ENCODE results near the gene CLTC. TPM values are rescaled to one million over a fixed set of nuclear protein-coding genes. Genes with fewer than 3 reads are reported as not detected.
"Not testable (repeated sequence)": the region's sequence is repeated elsewhere in the genome, so short reads cannot be mapped to it uniquely, and the experiment has no call there.

CLTC gene
- 126 TPM for total RNA-seq
- long read RNA-seq, full-length matches to known transcripts, result 13 of 89 reads
- long read RNA-seq, partial matches to known transcripts, result 32 of 89 reads
- long read RNA-seq, other reads (novel, unspliced or antisense), result 44 of 89 reads

GRCh38 chr17:59619298-59620063, at the start of gene CLTC:
Gene CLTC, plus strand, starts transcription at chr17:59619895. Its CDS starts 237 bp downstream, at chr17:59620132.
- intact Hi-C loops (cut with DNase I), result no loop called here
- peak; percentile 95 for DNase-seq
- ATAC-seq (ENCODE audit: poor library complexity), result peak; percentile 94

DNA sequence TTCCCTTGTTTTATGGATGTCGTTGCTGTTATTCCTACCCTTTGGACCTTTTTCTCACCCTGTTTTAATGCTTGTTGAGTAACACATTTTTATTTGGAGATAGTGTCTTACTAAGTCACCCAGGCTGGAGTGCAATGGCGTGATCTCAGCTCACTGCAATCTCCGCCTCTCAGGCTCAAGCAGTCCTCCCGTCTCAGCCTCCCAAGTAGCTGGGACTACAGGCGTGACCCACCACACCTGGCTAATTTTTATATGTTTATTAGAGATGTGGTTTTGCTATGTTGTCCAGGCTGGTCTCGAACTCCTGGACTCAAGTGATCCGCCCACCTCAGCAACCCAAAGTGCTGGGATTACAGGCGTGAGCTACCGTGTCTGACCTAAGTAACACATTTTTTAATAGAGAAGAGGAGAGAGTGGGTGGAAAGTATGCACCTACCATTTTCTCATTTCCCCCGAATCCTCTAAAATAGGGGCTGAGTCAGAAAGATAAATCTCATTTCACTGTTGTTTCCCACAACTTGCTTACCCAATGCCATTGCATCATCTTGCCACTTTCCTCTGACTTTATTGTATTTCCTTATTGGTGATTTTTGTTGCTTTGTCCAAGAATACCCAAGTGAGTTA, 47.3 kb upstream of the CLTC start:
- DNase-seq (no peak), ATAC-seq (ENCODE audit: poor library complexity) (no peak)
- intact Hi-C loops (cut with DNase I), result no loop called here

DNA sequence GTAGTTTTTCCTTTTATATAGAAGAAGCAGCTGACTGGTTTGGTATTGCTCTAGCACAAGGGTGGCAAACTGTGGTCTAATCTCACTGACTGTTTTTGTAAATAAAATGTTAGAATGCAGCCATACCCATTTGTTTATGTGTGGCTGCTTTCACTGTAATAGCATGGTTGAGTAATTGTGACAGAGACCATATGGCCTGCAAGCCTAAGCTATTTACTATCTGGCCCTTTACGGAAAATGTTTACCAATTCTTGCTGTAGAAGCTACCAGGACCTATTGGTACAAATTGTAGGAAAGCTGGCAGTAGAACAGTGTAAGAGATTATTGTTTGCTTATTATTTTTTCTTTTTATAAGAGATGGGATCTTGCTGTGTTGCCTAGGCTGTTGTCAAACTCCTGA, 35.5 kb upstream of the CLTC start:
- ATAC-seq (ENCODE audit: poor library complexity); DNase-seq; intact Hi-C loops (cut with DNase I): not testable (repeated sequence)

GRCh38 chr17:59600169-59600568, 19.5 kb upstream of the CLTC start:
- ATAC-seq (ENCODE audit: poor library complexity) (no peak), DNase-seq (no peak)
- intact Hi-C loops (cut with DNase I), result no loop called here

GRCh38 chr17:59601130-59601529, 18.6 kb upstream of the CLTC start:
- intact Hi-C loops (cut with DNase I), result no loop called here
- DNase-seq (no peak), ATAC-seq (ENCODE audit: poor library complexity) (no peak)

DNA sequence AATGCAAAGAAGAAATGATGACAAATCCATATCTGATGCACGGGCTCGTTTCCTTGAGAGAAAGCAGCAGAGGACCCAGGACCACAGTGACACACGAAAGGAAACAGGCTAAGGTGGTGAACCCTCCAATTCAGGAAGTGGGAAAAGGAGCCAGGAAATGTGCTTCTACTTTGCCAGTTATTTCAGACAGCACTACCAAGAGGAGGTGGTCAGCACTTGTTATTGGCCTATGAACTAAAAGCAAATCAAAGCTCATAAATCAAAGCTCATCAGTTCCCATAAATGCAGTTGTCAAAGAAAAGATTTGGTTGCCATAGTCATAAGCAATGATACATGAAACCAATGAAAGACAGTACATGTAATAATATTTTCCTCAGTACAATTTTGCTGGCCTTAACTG, 12.6 kb upstream of the CLTC start:
- intact Hi-C loops (cut with DNase I), result no loop called here

DNA sequence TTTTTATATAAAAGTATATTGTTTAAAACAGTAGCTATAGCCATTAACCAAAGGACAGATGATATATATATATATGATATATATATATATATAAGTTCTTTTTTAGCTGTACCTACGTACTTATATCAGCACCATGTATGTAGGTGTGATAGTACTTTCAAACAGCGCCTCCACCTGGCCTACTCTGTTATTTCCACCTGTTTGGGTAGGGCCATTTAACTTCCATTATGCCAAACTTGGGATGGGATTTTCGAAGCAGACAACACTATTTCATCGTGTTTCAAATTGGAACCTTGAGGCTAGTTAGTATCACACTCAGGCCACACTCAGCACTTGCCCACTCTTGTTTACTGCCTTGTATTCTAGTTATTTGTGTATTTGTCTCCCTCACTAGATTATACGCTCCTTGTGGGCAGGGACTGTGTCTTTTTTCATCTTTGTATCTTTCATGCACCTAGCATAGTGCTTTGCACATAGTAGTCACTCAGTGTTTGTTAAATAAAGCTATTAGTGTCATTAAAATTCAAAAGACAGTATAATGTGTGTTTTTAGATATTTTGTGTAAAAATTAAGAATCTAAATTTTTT, 11.8 kb upstream of the CLTC start:
- DNase-seq (no peak), ATAC-seq (ENCODE audit: poor library complexity) (no peak)
- intact Hi-C loops (cut with DNase I), result no loop called here

More for the DNA sequence above, 12.6 kb upstream of the CLTC start:
- DNase-seq (no peak), ATAC-seq (ENCODE audit: poor library complexity) (no peak)

DNA sequence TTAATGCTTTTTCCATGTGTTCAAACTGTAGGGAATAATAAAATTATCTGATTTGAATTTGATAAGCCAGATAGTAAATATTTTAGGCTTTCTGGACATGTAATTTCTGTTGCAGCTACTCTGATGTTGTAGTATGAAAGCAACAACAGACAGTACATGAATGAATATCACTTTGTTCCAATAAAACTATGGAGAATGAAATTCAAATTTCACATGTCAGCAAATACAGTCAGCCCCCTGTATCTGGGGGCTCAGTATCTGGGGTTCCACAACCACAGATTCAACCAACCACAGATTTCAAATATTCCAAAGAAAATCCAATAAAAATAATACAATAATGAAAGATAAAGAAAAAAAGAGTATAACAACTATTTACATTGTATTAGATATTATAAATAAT, 8.2 kb upstream of the CLTC start:
- no peak for ATAC-seq (ENCODE audit: poor library complexity)

DNA sequence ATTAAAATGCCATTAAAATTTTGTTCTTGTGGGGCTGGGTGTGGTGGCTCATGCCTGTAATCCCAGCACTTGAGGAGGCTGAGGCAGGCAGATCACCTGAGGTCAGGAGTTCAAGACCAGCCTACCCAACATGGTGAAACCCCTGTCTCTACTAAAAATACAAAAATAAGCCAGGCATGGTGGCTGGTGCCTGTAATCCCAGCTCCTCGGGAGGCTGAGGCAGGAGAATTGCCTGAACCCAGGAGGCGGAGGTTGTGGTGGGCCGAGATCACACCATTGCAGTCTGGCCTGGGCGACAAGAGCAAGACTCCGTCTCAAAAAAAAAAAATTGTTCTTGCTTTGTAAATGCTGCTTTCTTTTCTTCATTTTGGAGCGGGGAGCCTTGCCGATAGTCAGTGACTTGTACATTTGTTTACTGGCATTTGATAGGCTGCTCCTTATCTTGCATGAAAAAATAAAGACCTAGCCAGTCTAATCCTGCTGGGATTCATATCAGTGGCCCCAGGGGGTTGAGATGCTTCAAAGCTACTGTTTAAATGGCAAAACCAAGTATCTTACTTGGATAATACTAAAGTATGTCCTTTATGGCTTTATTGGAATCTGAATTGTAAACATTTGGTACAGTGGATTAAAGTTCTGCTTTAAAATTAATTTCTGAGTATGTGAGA, 3.3 kb upstream of the CLTC start:
- DNase-seq (no peak), ATAC-seq (ENCODE audit: poor library complexity) (no peak)
- intact Hi-C loops (cut with DNase I), result no loop called here

More for the DNA sequence above, 8.2 kb upstream of the CLTC start:
- intact Hi-C loops (cut with DNase I), result no loop called here
- no peak for DNase-seq

DNA sequence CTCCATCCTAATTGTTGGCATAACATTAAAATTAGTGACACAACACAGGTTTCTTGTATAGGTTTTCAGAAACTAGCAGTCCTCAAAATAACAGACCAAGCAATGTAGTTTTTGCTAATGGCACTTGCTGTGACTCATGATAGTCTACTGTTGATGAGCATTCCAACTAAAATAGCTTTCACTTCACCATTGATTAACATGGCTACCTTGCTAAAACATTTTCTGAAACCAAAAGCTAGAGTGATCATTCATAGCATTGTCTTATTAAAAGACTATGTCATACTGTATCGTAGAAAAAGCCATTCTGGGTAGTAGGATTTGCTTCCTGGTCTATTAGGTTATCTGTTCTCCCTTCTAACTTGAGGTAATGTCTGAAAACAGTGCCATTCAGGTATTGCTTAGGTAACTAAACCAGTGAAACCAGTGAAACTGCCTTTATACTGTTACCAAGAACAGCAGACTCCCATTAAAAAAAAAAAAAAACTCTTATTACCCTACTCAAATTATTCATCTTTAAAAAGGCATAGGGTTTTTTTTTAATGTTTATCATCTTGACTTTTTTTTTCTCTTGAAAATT, 2.5 kb upstream of the CLTC start:
- ATAC-seq (ENCODE audit: poor library complexity) (no peak), DNase-seq (no peak)
- intact Hi-C loops (cut with DNase I), result no loop called here

DNA sequence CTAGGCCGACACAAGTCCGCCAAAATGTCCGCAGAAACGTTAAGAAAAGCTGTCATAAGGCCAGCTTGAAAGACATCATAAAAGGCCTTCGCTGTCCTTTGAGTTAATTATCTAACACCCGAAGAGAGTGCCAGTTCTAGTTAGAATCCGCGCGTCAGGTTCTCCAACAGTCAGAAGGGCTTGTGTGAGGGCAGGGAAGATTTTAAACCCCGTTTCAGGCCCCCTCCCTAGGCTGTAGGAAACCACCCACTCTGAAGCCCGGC, 729 bp upstream of the CLTC start:
- no peak for ATAC-seq (ENCODE audit: poor library complexity)
- intact Hi-C loops (cut with DNase I), result no loop called here
- no peak for DNase-seq

GRCh38 chr17:59620064-59620359, 317 bp downstream of the CLTC start:
- DNase-seq (no peak), ATAC-seq (ENCODE audit: poor library complexity) (no peak)
- intact Hi-C loops (cut with DNase I), result no loop called here

DNA sequence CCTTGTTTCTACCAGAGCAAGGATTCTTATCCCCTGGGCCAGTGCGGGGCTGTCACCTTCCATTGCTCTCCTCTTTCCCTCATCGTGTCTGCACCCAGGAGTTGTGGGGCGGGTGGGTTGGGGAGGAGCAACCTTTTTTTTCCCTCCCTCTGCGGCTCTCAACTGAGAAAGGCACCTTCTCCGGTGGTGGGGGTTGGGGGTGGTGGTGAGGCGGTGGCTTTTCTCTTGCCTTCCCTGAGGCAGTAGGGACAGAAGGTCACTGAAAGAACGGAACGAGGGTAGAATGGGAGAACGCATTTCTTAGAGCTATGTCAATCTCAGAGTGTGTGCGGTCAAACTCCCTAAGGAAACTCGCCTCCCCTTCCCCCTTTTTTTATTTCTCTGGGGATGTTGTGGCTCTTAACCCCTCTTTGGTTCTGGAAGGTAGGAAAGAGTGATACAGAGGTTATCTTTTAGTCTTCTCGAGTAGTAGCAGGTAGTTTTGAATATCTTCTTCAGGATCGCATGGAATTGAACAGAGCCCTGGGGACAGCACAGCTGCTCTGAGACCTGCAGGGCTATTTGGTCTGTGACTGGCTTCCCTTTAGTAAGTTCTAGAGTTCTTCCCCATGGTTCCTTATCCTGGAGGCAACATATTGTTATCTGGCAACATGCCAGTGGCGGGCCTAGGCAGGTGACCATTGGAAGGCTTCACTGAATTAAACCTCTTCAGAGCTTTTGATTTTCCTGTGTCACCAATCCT, 994 bp downstream of the CLTC start:
- DNase-seq, result no peak
- intact Hi-C loops (cut with DNase I), result no loop called here
- peak; percentile 21 for ATAC-seq (ENCODE audit: poor library complexity)

GRCh38 chr17:59621771-59622170, 2.1 kb downstream of the CLTC start:
- intact Hi-C loops (cut with DNase I), result no loop called here
- no peak for ATAC-seq (ENCODE audit: poor library complexity)
- DNase-seq, result no peak

GRCh38 chr17:59623151-59623550, 3.5 kb downstream of the CLTC start:
- intact Hi-C loops (cut with DNase I), result no loop called here
- DNase-seq, result no peak
- no peak for ATAC-seq (ENCODE audit: poor library complexity)

DNA sequence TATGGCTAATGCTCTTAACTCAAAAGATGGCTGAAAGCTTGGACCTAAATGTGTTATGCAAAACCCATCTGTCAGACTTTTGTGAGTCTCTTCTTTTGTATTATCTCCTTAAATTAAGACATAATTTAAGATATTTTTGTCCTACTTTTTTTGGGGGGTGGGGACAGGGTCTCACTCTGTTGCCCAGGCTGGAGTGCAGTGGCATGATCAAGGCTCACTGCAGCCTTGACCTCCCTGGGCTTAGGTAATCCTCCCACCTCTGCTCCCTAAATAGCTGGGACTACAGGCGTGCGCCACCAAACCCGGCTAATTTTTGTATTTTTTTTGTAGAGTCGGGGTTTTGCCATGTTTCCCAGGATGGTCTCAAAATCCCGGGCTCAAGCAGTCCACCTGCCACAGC, 7.1 kb downstream of the CLTC start:
- intact Hi-C loops (cut with DNase I), result no loop called here
- ATAC-seq (ENCODE audit: poor library complexity), result no peak
- DNase-seq, result no peak

- no peak for ATAC-seq (ENCODE audit: poor library complexity)
- intact Hi-C loops (cut with DNase I), result no loop called here
- no peak for DNase-seq
Observed at GRCh38 chr17:59627274-59627673, 7.6 kb downstream of the CLTC start.

GRCh38 chr17:59627770-59628171, 8.1 kb downstream of the CLTC start:
- intact Hi-C loops (cut with DNase I), result no loop called here
- DNase-seq (no peak), ATAC-seq (ENCODE audit: poor library complexity) (peak; percentile 9)

GRCh38 chr17:59629174-59629573, 9.5 kb downstream of the CLTC start:
- intact Hi-C loops (cut with DNase I), result no loop called here
- ATAC-seq (ENCODE audit: poor library complexity) (no peak), DNase-seq (no peak)

Data from Right ventricle myocardium superior (tissue), 1 donor.